Suprapubic skin (tissue), 4 donors: Measurements from ENCODE around the gene SCN1B. TPM values are rescaled to one million over a fixed set of nuclear protein-coding genes. Genes with fewer than 3 reads are reported as not detected.

ENCODE experiments used
- DNase-seq, 2 donors: peaks; one replicate each; pipeline ENCODE4 v3.0.0-alpha.2; 2019; ENCODE audit warnings: low spot score in 2 of 2
- H3K27ac ChIP-seq: fragments of 200-600 bp; sonication (generic); one replicate; pipeline ENCODE4 v1.5.1; 2019
- H3K27me3 ChIP-seq: fragments of 200-600 bp; sonication (generic); one replicate; pipeline ENCODE4 v1.5.1; 2019
- H3K36me3 ChIP-seq: fragments of 200-600 bp; sonication (generic); one replicate; pipeline ENCODE4 v1.5.1; 2019
- H3K4me1 ChIP-seq: fragments of 200-600 bp; sonication (generic); one replicate; pipeline ENCODE4 v1.5.1; 2019
- H3K4me3 ChIP-seq: fragments of 200-600 bp; sonication (generic); one replicate; pipeline ENCODE4 v1.5.1; 2019; ENCODE audit warnings: mild to moderate bottlenecking
- H3K9me3 ChIP-seq: fragments of 200-600 bp; sonication (generic); one replicate; pipeline ENCODE4 v1.5.1; 2019
- EP300 ChIP-seq: sonication (generic); formaldehyde crosslinking; IDR thresholded peaks from one replicate; pipeline ENCODE4 v1.6.1; 2017; ENCODE audit warnings: antibody characterized with exemption
- POLR2A ChIP-seq, 2 donors: fragments of 450-650 bp; IDR thresholded peaks; one replicate each; pipeline ENCODE4 v1.6.1; 2017; ENCODE audit warnings: antibody characterized with exemption in 2 of 2, mild to moderate bottlenecking in 2 of 2, moderate library complexity in 2 of 2
- POLR2AphosphoS5 ChIP-seq, 3 donors: sonication (generic); formaldehyde crosslinking; IDR thresholded peaks; one replicate each; pipeline ENCODE4 v1.6.1; 2017; ENCODE audit warnings: antibody characterized with exemption in 3 of 3
- WGBS: methylation state at CpG from one replicate; pipeline ENCODE4 v1.1.5; 2018; 5-methylcytosine and 5-hydroxymethylcytosine counted together
- total RNA-seq, 4 donors: library from RNA; depleted of rRNA; stranded (reverse); fragments of >200 nt; gene quantifications; one replicate each; pipeline ENCODE4 v1.1.0, GENCODE V29; 2016
- TF ChIP-seq, protein P1 (sequence below), 2 donors: fragments of 200-600 bp in 1 of 2; fragments of 450-650 bp in 1 of 2; sonication (generic) in 1 of 2; IDR thresholded peaks; one replicate each; pipeline ENCODE4 v1.5.1; 2016 to 2019; ENCODE audit warnings: antibody characterized with exemption in 2 of 2, mild to moderate bottlenecking in 1 of 2, moderate library complexity in 1 of 2

The SCN1B gene
- total RNA-seq, 4 donors from 2014 or later = 1.4 to 4.3 (median 2.9) TPM

DNA sequence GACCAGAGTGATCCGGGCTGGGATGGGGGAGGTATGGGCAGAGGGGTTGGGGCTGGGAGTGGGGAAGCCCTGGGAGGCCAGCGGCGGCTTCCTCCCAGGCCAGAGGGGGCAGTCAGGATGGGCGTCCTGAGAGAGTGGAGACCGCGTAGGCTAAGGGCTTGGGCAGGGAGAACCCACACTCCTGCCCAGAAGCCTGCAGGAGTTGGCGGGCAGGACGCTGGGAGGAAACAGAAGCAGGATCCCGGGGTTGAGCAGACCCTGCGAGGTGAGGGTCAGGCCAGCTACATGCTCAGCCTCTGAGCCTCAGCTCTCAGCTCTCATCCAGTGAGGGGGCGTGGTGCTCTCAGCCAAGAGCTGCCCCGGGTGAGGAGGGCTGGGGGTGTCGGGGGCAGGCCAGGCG, 7.8 kb upstream of the SCN1B start:
- peaks cover 95% of the 10 kb centered on the region for H3K36me3 ChIP-seq
- no peaks in the 10 kb centered on the region for H3K9me3 ChIP-seq
- no peaks in the 10 kb centered on the region for H3K27me3 ChIP-seq
- no peak overlapping the region for H3K4me3 ChIP-seq
- no peaks in the 10 kb centered on the region for H3K4me1 ChIP-seq
- no peak for TF ChIP-seq POLR2AphosphoS5 (IDR thresholded peaks at IDR 0.05)
- TF ChIP-seq POLR2A (IDR thresholded peaks at IDR 0.05) = no peak
- TF ChIP-seq EP300 = no peak
- TF ChIP-seq, protein P1, sequence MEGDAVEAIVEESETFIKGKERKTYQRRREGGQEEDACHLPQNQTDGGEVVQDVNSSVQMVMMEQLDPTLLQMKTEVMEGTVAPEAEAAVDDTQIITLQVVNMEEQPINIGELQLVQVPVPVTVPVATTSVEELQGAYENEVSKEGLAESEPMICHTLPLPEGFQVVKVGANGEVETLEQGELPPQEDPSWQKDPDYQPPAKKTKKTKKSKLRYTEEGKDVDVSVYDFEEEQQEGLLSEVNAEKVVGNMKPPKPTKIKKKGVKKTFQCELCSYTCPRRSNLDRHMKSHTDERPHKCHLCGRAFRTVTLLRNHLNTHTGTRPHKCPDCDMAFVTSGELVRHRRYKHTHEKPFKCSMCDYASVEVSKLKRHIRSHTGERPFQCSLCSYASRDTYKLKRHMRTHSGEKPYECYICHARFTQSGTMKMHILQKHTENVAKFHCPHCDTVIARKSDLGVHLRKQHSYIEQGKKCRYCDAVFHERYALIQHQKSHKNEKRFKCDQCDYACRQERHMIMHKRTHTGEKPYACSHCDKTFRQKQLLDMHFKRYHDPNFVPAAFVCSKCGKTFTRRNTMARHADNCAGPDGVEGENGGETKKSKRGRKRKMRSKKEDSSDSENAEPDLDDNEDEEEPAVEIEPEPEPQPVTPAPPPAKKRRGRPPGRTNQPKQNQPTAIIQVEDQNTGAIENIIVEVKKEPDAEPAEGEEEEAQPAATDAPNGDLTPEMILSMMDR (IDR thresholded peaks at IDR 0.05) = no peak
- no peak overlapping the region for H3K27ac ChIP-seq
- WGBS = 86% methylated on average over 7 of the region's 14 CpGs
- DNase-seq = no peak

DNA sequence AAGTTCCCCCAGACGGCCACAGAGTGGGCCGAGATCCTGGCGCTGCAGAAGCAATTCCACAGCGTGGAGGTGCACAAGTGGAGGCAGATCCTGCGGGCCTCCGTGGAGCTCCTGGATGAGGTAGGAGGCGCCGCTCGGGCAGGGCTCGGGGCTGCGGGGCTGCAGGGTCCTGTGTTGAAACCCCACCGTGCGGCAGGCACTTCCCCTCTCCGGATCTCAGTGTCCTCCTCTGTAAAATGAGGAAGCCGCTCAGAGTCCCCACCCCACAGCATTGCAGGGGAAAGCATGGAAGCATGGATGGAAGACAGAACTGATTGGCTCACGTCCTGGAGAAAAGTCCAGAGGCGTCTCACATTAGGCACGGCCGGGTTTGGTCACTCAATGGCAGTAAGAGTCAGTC, 6.8 kb upstream of the SCN1B start:
- DNase-seq = no peak
- Histone ChIP-seq H3K27ac (no peak overlapping the region), H3K27me3 (no peaks in the 10 kb centered on the region), H3K36me3 (peaks cover 94% of the 10 kb centered on the region), H3K4me1 (no peaks in the 10 kb centered on the region), H3K4me3 (no peak overlapping the region), H3K9me3 (no peaks in the 10 kb centered on the region)
- TF ChIP-seq EP300 = no peak
- TF ChIP-seq POLR2AphosphoS5 (IDR thresholded peaks at IDR 0.05) = no peak
- 43% methylated on average over 1 of the region's 19 CpGs for WGBS

DNA sequence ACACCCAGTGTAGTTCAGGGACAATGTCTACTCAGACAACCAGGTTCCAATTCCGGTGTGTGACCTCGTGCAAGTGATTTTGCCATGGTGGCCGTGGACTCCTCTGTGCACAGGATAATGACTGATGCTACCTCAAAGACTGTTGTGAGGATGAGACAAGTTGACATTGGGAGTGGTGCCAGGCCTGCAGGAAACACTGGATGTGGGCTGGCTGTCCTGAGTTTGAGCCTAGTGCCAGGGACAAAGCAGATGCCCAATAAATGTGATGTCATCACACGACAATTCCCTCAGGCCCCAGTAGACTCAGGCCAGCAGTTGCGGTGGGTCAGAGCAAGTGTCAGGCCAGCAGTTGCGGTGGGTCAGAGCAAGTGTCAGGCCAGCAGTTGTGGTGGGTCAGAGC, 6.2 kb upstream of the SCN1B start:
- DNase-seq = no peak
- TF ChIP-seq, protein P1 (IDR thresholded peaks at IDR 0.05) = no peak
- H3K36me3 ChIP-seq = peaks cover 88% of the 10 kb centered on the region
- H3K27ac ChIP-seq = no peak overlapping the region
- no peaks in the 10 kb centered on the region for H3K4me1 ChIP-seq
- H3K9me3 ChIP-seq = no peaks in the 10 kb centered on the region
- H3K4me3 ChIP-seq = no peak overlapping the region
- no peaks in the 10 kb centered on the region for H3K27me3 ChIP-seq
- 93% methylated on average over 3 of the region's 6 CpGs for WGBS

DNA sequence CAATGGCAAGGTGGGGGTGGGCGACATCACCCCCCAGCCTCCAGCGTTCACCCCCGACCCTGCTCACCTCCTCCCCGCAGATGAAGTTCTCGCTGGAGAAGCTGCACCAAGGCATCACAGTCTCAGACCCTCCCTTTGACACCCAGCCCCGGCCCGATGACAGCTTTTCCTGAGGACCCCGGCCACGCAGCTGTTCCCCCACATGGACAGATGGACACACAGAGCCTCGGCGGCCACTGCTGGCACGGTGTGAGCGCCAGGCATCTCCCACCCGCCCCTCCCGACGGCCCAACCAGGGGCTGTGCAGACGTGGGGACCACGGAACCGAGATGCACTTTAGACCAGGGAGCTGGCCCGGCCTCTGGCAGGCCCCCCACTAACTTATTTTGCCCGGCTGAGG, 4.3 kb upstream of the SCN1B start:
- Histone ChIP-seq H3K27me3 (no peaks in the 10 kb centered on the region), H3K4me1 (peaks cover 12% of the 10 kb centered on the region), H3K36me3 (peaks cover 69% of the 10 kb centered on the region), H3K4me3 (no peak overlapping the region), H3K27ac (no peak overlapping the region), H3K9me3 (no peaks in the 10 kb centered on the region)
- no peak for DNase-seq
- no peak for TF ChIP-seq POLR2AphosphoS5 (IDR thresholded peaks at IDR 0.05)
- no peak for TF ChIP-seq EP300
- TF ChIP-seq, protein P1 (IDR thresholded peaks at IDR 0.05) = no peak
- no peak for TF ChIP-seq POLR2A (IDR thresholded peaks at IDR 0.05)
- 95% methylated on average over 6 of the region's 21 CpGs for WGBS

DNA sequence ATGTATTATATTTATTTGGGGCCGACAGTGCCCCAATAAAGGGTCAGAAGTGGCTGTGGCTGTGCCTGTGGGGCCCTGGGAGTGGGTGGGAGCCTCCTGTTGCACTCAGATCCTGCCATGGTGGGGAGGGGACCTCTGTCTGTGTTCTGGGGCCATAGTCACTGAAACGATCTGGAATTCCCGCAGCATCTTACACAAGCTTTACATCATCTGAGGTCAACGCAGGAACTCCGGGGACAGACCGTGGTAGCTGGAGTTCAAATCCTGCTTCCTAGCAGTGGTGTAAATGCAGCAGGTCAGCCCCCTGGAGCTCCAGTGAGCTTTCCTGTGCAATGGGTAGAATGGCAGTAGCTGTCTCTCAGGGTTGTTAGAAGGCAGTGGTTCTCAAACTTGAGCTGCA, 3.9 kb upstream of the SCN1B start:
- TF ChIP-seq POLR2AphosphoS5 (IDR thresholded peaks at IDR 0.05) (no peak), POLR2A (IDR thresholded peaks at IDR 0.05) (no peak), EP300 (no peak)
- TF ChIP-seq, protein P1 (IDR thresholded peaks at IDR 0.05) = no peak
- 90% methylated on average over 2 of the region's 6 CpGs for WGBS
- peaks cover 17% of the 10 kb centered on the region for H3K4me1 ChIP-seq
- no peak overlapping the region for H3K27ac ChIP-seq
- H3K4me3 ChIP-seq = no peak overlapping the region
- H3K27me3 ChIP-seq = no peaks in the 10 kb centered on the region
- DNase-seq = no peak
- peaks cover 64% of the 10 kb centered on the region for H3K36me3 ChIP-seq
- H3K9me3 ChIP-seq = no peaks in the 10 kb centered on the region

DNA sequence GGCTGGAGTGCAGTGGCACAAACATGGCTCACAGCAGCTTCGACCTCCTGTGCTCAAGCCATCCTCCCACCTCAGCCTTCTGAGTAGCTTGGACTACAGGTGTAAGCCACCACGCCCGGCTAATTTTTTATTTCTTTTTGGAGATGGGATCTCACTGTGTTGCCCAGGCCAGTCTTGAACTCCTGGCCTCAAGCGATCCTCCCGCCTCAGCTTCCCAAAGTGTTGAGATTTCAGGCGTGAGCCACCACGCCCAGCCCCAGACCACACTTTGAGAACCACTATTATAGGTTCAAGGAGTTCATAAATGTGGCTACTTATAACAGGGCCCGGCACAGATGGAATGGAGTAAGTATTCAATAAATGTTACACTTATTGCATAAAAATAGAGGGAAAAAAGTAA, 3.3 kb upstream of the SCN1B start:
- WGBS = 90% methylated on average over 8 of the region's 8 CpGs
- DNase-seq = no peak
- no peak overlapping the region for H3K27ac ChIP-seq
- no peaks in the 10 kb centered on the region for H3K9me3 ChIP-seq
- no peak overlapping the region for H3K4me3 ChIP-seq
- H3K4me1 ChIP-seq = peaks cover 19% of the 10 kb centered on the region
- peaks cover 58% of the 10 kb centered on the region for H3K36me3 ChIP-seq
- H3K27me3 ChIP-seq = no peaks in the 10 kb centered on the region
- no peak for TF ChIP-seq EP300
- no peak for TF ChIP-seq POLR2A (IDR thresholded peaks at IDR 0.05)
- TF ChIP-seq, protein P1 (IDR thresholded peaks at IDR 0.05) = no peak
- no peak for TF ChIP-seq POLR2AphosphoS5 (IDR thresholded peaks at IDR 0.05)
